Colonic mucosa (tissue), 4 donors: ENCODE results near the gene MVD. TPM values are rescaled to one million over a fixed set of nuclear protein-coding genes. Genes with fewer than 3 reads are reported as not detected.

ENCODE experiments used
- DNase-seq: peaks from one replicate; pipeline ENCODE4 v3.0.0-alpha.2; 2020
- H3K27ac ChIP-seq: fragments of 200-600 bp; one replicate; pipeline ENCODE4 v1.8.0; 2021
- H3K27me3 ChIP-seq: fragments of 200-600 bp; one replicate; pipeline ENCODE4 v1.8.0; 2021
- H3K36me3 ChIP-seq: fragments of 200-600 bp; one replicate; pipeline ENCODE4 v1.8.0; 2021
- H3K4me1 ChIP-seq: fragments of 200-600 bp; one replicate; pipeline ENCODE4 v1.8.0; 2021; ENCODE audit warnings: mild to moderate bottlenecking
- H3K4me3 ChIP-seq: fragments of 200-600 bp; one replicate; pipeline ENCODE4 v1.8.0; 2021
- H3K9ac ChIP-seq, 2 donors: one replicate each; pipeline ENCODE4 v1.7.0; 2013; ENCODE audit warnings: control low read depth in 2 of 2, low read depth in 2 of 2, low read length in 2 of 2
- H3K9me3 ChIP-seq: fragments of 200-600 bp; one replicate; pipeline ENCODE4 v1.8.0; 2021
- intact Hi-C: fragments of 100-400 bp; cut with DNase I; formaldehyde crosslinking; loops from one replicate; pipeline ENCODE4 v1.14.1; 2022
- total RNA-seq, 2 donors: library from RNA; stranded (reverse); fragmentation: NEBNext Ultra II Directional in 1 of 2; extraction: Animal tissue kit (Norgen Biotek cat#: 25700) in 1 of 2; gene quantifications; one replicate each; pipeline ENCODE4 v1.2.1, GENCODE V29; 2021
- TF ChIP-seq, protein P1 (sequence below): fragments of 200-600 bp; IDR thresholded peaks from one replicate; pipeline ENCODE4 v1.8.0; 2022; ENCODE audit warnings: antibody characterized with exemption, mild to moderate bottlenecking
- donor health status: healthy.
- donor health status: DM: no; HTN: no; CAD: no.
- donor health status: DM: no; HTN: no; CAD: no.

The MVD gene, protein sequence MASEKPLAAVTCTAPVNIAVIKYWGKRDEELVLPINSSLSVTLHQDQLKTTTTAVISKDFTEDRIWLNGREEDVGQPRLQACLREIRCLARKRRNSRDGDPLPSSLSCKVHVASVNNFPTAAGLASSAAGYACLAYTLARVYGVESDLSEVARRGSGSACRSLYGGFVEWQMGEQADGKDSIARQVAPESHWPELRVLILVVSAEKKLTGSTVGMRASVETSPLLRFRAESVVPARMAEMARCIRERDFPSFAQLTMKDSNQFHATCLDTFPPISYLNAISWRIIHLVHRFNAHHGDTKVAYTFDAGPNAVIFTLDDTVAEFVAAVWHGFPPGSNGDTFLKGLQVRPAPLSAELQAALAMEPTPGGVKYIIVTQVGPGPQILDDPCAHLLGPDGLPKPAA
- total RNA-seq = 100 to 1,000 TPM in 1 of 2 donors, 10 to 100 TPM in 1; 86.2 to 132 TPM

GRCh38 chr16:88662843-88663606 is at the start of gene MVD:
TSS of gene MVD (minus strand) at chr16:88663091. CDS start at chr16:88663080, 11 bp downstream.
- Histone ChIP-seq H3K36me3 (no peaks in the 10 kb centered on the region), H3K9ac (peak within 1 kb of the TSS; percentile 84 to 98), H3K27ac (peak within 1 kb of the TSS; percentile 79), H3K4me3 (peak within 1 kb of the TSS; percentile 87), H3K4me1 (peaks cover 4% of the 10 kb centered on the region), H3K27me3 (no peaks in the 10 kb centered on the region), H3K9me3 (no peaks in the 10 kb centered on the region)
- intact Hi-C loops = no loop called here
- DNase-seq = peak; percentile 97
- TF ChIP-seq, protein P1, sequence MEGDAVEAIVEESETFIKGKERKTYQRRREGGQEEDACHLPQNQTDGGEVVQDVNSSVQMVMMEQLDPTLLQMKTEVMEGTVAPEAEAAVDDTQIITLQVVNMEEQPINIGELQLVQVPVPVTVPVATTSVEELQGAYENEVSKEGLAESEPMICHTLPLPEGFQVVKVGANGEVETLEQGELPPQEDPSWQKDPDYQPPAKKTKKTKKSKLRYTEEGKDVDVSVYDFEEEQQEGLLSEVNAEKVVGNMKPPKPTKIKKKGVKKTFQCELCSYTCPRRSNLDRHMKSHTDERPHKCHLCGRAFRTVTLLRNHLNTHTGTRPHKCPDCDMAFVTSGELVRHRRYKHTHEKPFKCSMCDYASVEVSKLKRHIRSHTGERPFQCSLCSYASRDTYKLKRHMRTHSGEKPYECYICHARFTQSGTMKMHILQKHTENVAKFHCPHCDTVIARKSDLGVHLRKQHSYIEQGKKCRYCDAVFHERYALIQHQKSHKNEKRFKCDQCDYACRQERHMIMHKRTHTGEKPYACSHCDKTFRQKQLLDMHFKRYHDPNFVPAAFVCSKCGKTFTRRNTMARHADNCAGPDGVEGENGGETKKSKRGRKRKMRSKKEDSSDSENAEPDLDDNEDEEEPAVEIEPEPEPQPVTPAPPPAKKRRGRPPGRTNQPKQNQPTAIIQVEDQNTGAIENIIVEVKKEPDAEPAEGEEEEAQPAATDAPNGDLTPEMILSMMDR = no peak

- H3K4me3 ChIP-seq = no peak overlapping the region
- peaks cover under 1% of the 10 kb centered on the region for H3K4me1 ChIP-seq
- DNase-seq = no peak
- no peaks in the 10 kb centered on the region for H3K9me3 ChIP-seq
- H3K27ac ChIP-seq = no peak overlapping the region
- H3K9ac ChIP-seq = no peak overlapping the region
- H3K27me3 ChIP-seq = no peaks in the 10 kb centered on the region
- peaks cover 13% of the 10 kb centered on the region for H3K36me3 ChIP-seq
- TF ChIP-seq, protein P1 = no peak
- intact Hi-C loops = no loop called here
Measured at GRCh38 chr16:88712362-88712979, 49.6 kb upstream of the MVD start.

- Histone ChIP-seq H3K27me3 (no peaks in the 10 kb centered on the region), H3K36me3 (peaks cover 13% of the 10 kb centered on the region), H3K27ac (no peak overlapping the region), H3K4me1 (peaks cover 7% of the 10 kb centered on the region), H3K9me3 (no peaks in the 10 kb centered on the region), H3K9ac (no peak overlapping the region), H3K4me3 (no peak overlapping the region)
- intact Hi-C loops = no loop called here
- no peak for DNase-seq
- TF ChIP-seq, protein P1 = no peak
Measured at GRCh38 chr16:88711750-88712340, 49.0 kb upstream of the MVD start.

DNA sequence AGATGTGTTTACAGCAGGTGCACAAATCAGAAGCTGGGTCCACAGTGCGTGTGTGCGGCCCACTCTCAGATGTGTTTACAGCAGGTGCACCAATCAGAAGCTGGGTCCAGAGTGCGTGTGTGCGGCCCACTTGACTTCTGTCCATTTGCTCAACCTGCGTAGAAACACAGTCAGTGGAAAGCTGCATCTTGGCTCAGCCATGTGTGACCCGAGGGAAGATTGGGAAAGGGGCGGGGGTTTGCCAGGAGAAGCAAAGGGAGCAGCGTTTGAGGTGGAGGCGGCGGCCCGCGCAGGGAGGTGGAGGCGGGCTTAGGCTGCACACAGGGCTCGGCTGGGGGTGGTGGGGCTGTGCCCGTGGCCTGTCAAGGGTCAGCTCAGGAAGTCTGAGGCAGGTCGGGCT is 47.7 kb upstream of the MVD start:
- H3K36me3 ChIP-seq = peaks cover 13% of the 10 kb centered on the region
- no peaks in the 10 kb centered on the region for H3K9me3 ChIP-seq
- no peak for DNase-seq
- no peak overlapping the region for H3K9ac ChIP-seq
- H3K27ac ChIP-seq = no peak overlapping the region
- intact Hi-C loops = no loop called here
- no peak overlapping the region for H3K4me3 ChIP-seq
- no peaks in the 10 kb centered on the region for H3K27me3 ChIP-seq
- TF ChIP-seq, protein P1 = no peak
- peaks cover 9% of the 10 kb centered on the region for H3K4me1 ChIP-seq
